Epithelial cell of esophagus (primary cell): ENCODE data around the gene RRAD.

Experiments used
- DNase-seq: peaks from one replicate; pipeline ENCODE4 v3.0.0; 2010; ENCODE audit warnings: low read depth
- H3K4me3 ChIP-seq: 2 replicates; pipeline ENCODE4 v1.5.1; 2011; ENCODE audit warnings: mild to moderate bottlenecking, low read length, control low read depth
- TF ChIP-seq, protein P1 (sequence below): IDR thresholded peaks from 2 replicates; pipeline ENCODE4 v1.5.1; 2011; ENCODE audit warnings: low read depth, mild to moderate bottlenecking, low read length, control low read depth, inconsistent platforms; ENCODE audit not compliant: insufficient read depth; ENCODE audit errors: missing control alignments

RRAD gene

DNA sequence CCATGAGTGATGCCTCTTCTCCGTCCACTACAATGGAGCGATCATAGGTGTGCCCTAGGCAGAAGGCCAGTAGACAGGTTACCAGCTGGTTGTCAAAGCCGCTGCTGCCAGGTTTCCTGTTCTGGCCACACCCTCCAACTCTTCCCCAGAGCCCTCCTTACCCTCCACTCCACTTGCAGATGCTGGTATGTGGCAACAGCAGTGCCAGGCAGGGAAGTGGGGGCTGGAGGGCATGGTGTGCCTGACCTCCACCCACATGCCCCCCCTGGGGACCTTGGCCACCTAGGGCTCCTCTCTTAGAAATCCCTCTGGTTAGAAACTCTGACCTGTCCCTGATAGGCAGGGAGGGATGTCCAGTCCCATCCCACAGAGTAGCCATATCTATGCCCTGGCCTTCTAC, 1.5 kb downstream of the RRAD start:
- peak overlapping the region; percentile 46 for H3K4me3 ChIP-seq
- TF ChIP-seq, protein P1, sequence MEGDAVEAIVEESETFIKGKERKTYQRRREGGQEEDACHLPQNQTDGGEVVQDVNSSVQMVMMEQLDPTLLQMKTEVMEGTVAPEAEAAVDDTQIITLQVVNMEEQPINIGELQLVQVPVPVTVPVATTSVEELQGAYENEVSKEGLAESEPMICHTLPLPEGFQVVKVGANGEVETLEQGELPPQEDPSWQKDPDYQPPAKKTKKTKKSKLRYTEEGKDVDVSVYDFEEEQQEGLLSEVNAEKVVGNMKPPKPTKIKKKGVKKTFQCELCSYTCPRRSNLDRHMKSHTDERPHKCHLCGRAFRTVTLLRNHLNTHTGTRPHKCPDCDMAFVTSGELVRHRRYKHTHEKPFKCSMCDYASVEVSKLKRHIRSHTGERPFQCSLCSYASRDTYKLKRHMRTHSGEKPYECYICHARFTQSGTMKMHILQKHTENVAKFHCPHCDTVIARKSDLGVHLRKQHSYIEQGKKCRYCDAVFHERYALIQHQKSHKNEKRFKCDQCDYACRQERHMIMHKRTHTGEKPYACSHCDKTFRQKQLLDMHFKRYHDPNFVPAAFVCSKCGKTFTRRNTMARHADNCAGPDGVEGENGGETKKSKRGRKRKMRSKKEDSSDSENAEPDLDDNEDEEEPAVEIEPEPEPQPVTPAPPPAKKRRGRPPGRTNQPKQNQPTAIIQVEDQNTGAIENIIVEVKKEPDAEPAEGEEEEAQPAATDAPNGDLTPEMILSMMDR = no peak
- no peak for DNase-seq

GRCh38 chr16:66923247-66923731, 2.0 kb downstream of the RRAD start:
- no peak for DNase-seq
- TF ChIP-seq, protein P1 = no peak
- H3K4me3 ChIP-seq = peak overlapping the region; percentile 46

DNA sequence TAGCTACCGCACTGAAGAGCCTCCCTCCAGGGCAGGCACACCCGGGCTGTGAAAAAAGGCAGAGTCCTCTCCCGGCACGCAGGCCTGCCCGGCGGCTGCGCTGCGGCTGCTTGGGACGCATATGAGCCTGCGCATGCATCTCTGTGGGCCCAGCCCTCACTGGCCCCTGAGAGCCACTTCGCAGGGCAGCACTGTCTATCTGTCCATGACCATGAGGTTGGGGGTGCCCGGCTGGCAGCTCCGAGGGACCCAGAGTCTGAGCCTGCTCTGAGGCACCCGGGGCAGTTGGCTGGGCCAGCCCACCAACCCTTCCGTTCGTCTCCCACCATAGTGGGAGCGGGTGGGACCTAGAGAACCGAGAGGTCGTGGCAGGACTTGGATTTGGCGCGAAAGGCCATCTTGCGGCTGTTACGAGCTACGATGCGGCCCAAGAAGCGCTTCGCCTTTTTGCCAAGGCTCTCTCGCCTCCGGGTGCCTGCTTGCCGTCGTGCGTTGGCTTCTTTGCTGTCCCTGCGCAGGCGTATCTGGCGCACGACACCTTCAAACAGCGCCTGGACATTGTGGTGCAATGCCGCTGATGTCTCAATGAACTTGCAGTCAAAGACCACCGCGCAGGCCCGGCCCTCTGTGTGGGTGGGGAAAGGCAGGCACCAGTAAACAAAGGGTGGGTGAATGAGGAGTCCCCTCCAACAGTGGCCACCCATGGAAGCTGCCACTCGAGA, 3.4 kb downstream of the RRAD start:
- TF ChIP-seq, protein P1 = no peak
- peak; percentile 37 for DNase-seq
- H3K4me3 ChIP-seq = no peak overlapping the region

DNA sequence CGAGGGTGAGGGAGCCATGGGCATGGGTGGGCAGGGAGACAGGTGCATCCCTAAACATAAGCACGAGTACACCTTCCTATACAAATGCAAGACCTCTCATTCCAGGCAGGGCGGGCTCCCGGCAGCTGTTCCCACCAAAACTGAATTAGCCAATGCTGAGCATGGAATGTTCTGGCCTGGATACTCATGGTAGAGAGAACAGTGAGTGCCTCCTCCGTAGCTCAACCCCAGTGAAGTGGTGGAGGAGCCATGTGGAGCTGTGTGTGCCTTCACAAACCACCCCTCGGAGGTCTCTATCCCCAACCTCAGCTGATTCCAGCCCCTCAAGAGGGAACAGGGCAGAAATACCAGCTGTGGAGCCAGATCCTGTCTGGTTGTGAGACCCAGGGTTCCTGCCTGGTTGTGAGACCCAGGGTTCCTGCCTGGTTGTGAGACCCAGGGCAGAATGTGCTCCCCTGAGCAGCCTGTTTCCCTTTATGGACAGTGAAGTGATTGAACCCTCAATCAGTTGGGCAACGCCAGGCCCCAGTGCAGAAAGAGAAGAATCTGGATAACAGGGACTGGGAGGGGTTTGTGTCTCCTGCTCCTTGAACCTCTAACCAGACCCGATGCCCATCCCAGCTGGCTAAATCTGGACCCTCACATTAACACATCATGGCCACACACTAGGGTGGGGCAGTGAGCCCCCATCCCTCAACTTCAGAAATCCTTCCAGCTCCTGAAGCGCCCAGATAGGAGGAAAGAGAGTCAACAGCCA, 4.2 kb downstream of the RRAD start:
- TF ChIP-seq, protein P1 = no peak
- no peak overlapping the region for H3K4me3 ChIP-seq
- DNase-seq = no peak

DNA sequence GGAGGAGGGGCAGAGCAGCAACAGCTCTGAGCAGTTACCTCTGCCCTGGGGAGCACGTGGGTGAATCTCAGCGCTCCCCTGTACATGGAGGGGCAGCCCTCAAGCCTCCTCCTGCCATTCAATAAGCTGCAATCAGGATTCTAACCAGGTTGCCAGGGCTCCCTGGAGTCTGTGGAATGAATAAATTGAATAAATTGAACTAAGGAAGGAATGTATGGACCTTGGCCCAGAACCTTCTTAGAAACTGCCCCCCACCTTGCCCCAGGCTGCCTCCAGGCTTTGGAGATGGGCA, 5.1 kb downstream of the RRAD start:
- no peak for DNase-seq

DNA sequence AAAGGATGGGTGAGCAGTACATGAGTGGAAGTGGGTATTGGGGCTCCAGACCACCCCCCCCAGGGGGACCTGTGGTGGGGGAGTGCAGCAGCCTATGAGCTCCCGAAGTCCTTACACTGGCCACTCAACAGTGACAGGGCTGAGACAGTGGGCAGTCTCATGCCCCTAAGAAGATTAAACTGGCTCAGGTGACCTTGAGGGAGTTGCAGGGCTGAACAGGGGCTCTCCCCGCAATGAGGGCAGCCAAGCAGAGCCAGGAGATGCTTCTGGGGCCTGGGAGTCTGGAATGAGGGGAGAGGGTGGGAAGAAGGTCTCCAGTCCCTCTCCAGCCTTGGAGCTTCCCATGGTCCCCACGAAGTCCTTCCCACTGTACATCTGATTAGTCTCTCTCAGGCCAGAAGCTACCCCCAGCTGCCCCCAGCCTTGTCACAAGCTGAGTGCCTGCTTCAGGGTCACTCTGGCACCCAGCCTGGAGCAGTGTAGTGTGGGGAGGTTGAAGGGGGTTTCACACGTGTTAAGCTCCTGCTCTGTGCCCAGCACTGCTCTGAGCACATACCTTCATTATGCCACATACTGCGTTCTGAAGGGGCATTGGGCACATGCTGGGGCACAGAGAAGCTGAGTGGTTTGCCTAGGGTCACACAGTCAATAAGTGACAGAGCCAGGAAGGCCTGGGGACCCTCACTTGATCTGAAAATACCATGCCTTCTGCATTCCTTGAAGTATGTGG, 5.6 kb downstream of the RRAD start:
- no peak for DNase-seq
- H3K4me3 ChIP-seq = no peak overlapping the region
- TF ChIP-seq, protein P1 = no peak

More for the DNA sequence above, 5.1 kb downstream of the RRAD start:
- TF ChIP-seq, protein P1 = no peak
- no peak overlapping the region for H3K4me3 ChIP-seq
